Type B pancreatic cell (in vitro differentiated cells): ENCODE measurements around the gene SETBP1. TPM values are rescaled to one million over a fixed set of nuclear protein-coding genes. Genes with fewer than 3 reads are reported as not detected.

ENCODE experiments used
- DNase-seq: peaks from one replicate; pipeline ENCODE4 v3.0.0; 2021; ENCODE audit warnings: mixed read lengths; ENCODE audit not compliant: unreplicated experiment; ENCODE audit errors: extremely low spot score
- H3K27ac Mint-ChIP-seq: 2 replicates; pipeline ENCODE4 v1.8.0; 2021; ENCODE audit warnings: mild to moderate bottlenecking, mixed read lengths
- H3K27me3 Mint-ChIP-seq: 2 replicates; pipeline ENCODE4 v1.8.0; 2021; ENCODE audit warnings: mixed read lengths
- H3K36me3 Mint-ChIP-seq: 2 replicates; pipeline ENCODE4 v1.8.0; 2021; ENCODE audit warnings: mixed read lengths
- H3K4me1 Mint-ChIP-seq: one replicate; pipeline ENCODE4 v1.8.0; 2021; ENCODE audit warnings: mixed read lengths; ENCODE audit not compliant: unreplicated experiment
- H3K4me3 Mint-ChIP-seq: 2 replicates; pipeline ENCODE4 v1.8.0; 2021; ENCODE audit warnings: mild to moderate bottlenecking, mixed read lengths
- H3K9me3 Mint-ChIP-seq: 2 replicates; pipeline ENCODE4 v1.8.0; 2021; ENCODE audit warnings: mixed read lengths
- CTCF ChIP-seq: fragments of 200-600 bp; sonication (generic); conservative IDR thresholded peaks from 2 replicates; pipeline ENCODE4 v1.5.0; 2021; ENCODE audit warnings: antibody characterized with exemption, mild to moderate bottlenecking
- total RNA-seq: library from RNA; stranded (reverse); gene quantifications from 2 replicates; pipeline ENCODE4 v1.2.1, GENCODE V29; 2021; ENCODE audit warnings: low replicate concordance

SETBP1 gene
- total RNA-seq, 1 donor from 2014 or later: 62.7 TPM

GRCh38 chr18:45109271-45109670 is 428.6 kb downstream of the SETBP1 start:
- no peak for DNase-seq
- H3K4me3 Mint-ChIP-seq: no peak overlapping the region
- no peak overlapping the region for H3K27ac Mint-ChIP-seq
- peaks cover 11% of the 10 kb centered on the region for H3K9me3 Mint-ChIP-seq
- peaks cover 4% of the 10 kb centered on the region for H3K27me3 Mint-ChIP-seq
- TF ChIP-seq CTCF: no peak
- no peaks in the 10 kb centered on the region for H3K36me3 Mint-ChIP-seq
- H3K4me1 Mint-ChIP-seq: peaks cover 7% of the 10 kb centered on the region

- peaks cover 11% of the 10 kb centered on the region for H3K9me3 Mint-ChIP-seq
- peaks cover 4% of the 10 kb centered on the region for H3K27me3 Mint-ChIP-seq
- no peak for DNase-seq
- peaks cover 3% of the 10 kb centered on the region for H3K4me1 Mint-ChIP-seq
- no peak for TF ChIP-seq CTCF
- H3K4me3 Mint-ChIP-seq: no peak overlapping the region
- no peaks in the 10 kb centered on the region for H3K36me3 Mint-ChIP-seq
- H3K27ac Mint-ChIP-seq: no peak overlapping the region
Observed at GRCh38 chr18:45109706-45110105, 429.0 kb downstream of the SETBP1 start.

GRCh38 chr18:45110577-45111501 is 430.2 kb downstream of the SETBP1 start:
- peaks cover 8% of the 10 kb centered on the region for H3K27me3 Mint-ChIP-seq
- no peak for TF ChIP-seq CTCF
- no peak overlapping the region for H3K4me3 Mint-ChIP-seq
- peaks cover 11% of the 10 kb centered on the region for H3K9me3 Mint-ChIP-seq
- no peaks in the 10 kb centered on the region for H3K36me3 Mint-ChIP-seq
- H3K27ac Mint-ChIP-seq: no peak overlapping the region
- no peak for DNase-seq
- H3K4me1 Mint-ChIP-seq: no peaks in the 10 kb centered on the region

GRCh38 chr18:45111502-45111848 is 430.8 kb downstream of the SETBP1 start:
- Mint-ChIP-seq H3K36me3 (no peaks in the 10 kb centered on the region), H3K27me3 (peaks cover 8% of the 10 kb centered on the region), H3K4me1 (peaks cover 5% of the 10 kb centered on the region), H3K4me3 (no peak overlapping the region), H3K27ac (no peak overlapping the region), H3K9me3 (peaks cover 11% of the 10 kb centered on the region)
- TF ChIP-seq CTCF: no peak
- DNase-seq: no peak

- peaks cover 8% of the 10 kb centered on the region for H3K27me3 Mint-ChIP-seq
- no peak for DNase-seq
- no peaks in the 10 kb centered on the region for H3K36me3 Mint-ChIP-seq
- H3K27ac Mint-ChIP-seq: no peak overlapping the region
- H3K9me3 Mint-ChIP-seq: peaks cover 11% of the 10 kb centered on the region
- no peak overlapping the region for H3K4me3 Mint-ChIP-seq
- no peak for TF ChIP-seq CTCF
- H3K4me1 Mint-ChIP-seq: peaks cover 6% of the 10 kb centered on the region
Observed at GRCh38 chr18:45112682-45113081, 432.0 kb downstream of the SETBP1 start.
